Stimulated activated CD8-positive, alpha-beta memory T cell treated with anti-CD3 and anti-CD28 coated beads, Interleukin-12 subunit alpha, Interleukin-12 subunit beta, amount 100 ng/mL, for 24 hours (primary cell): ENCODE results near the gene SGMS2.

Source experiments
- DNase-seq: peaks from one replicate; pipeline ENCODE4 v3.0.0-alpha.2; 2020; ENCODE audit errors: extremely low read depth

Gene SGMS2

DNA sequence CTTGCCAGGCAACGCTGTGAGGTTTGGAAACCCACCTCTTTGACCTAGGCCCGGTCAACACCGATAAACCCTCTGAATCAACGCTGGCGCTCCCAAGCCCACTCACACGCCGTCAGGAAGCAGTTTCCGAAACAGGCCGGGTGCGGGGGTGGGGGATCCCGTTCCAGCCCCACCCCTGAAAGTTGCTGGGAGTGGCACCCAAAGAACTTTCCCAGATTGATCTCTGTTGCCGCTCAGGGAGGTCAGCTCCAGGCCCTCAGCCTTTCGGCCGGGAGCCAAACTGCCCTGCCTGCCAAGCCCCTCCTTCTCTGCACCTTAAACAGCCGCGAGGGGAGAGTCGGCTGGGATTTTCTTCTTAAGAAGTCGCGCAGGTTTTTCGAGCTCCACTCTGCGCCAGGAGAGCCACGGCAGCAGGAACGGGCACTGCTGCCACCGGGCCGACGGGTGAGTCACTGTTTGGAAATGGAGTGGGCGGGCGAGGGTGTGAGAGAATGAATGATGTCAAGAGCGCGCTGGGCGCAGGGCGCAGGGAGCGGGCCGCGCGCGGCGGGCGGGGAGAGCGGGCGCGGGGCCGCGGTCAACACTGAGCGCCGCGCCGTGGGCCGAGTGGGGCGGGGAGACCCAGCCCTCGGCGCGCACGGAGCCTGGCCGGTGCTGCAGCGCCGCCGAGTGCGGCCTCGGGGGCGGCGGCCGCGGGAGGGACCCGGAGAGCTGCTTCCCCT, at the start of gene SGMS2:
Gene SGMS2, plus strand, starts transcription at position 583 of the 722 bp plus-strand sequence. CDS start 70,622 bp downstream, outside the sequence.
- DNase-seq = no peak

DNA sequence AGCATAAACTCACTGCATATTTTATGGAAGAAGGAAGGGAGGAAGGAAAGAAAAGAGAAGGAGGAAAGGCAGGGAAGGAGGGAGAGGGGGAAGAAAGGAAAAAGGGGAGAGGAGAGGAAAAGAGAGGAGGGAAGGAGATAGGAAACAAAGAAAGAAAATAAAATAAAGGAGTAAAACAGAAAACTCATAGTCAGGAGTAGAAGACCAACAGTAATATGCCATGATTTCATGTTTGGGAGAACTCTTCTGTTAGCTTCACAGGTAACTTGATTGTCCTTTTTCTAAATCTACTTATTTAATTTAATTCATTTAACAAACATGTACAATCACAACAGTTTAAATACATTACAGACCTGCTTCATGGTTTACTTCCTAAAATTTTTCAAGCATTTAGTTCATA, 46.8 kb upstream of the SGMS2 start:
- no peak for DNase-seq

DNA sequence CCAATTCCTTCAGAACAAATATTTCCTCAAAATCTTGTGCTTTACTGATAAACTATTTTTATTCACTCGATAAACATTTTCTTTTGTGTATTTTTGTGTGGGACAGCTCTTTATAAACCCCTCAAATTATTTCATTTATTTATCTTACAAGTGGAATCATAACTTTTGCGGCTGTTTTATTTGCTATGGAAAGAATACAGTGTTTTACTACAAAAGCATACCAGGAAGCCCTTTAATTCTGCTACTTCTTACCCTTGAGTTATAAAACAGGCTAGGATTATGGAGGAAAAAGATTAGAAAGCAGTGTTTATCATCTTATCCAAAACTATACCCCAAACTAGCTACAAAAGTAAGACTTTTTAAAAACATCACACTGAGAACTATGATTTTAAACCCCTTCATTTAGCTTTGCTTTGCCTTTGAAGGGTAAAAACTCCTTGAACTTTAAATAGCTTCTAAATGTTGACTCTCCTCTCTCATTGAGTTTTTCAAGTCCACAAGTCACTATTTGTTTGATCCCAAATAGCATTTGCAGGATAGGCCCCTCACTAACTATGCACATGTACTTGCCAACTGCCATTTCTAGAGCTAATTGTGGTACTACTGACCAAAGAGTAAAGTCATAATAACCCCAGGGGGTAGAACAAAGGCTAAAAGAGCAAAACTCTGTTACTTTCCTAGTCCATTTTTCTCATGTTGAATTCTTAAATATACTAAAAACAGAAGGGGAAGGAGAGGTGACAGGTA, 45.8 kb upstream of the SGMS2 start:
- no peak for DNase-seq

DNA sequence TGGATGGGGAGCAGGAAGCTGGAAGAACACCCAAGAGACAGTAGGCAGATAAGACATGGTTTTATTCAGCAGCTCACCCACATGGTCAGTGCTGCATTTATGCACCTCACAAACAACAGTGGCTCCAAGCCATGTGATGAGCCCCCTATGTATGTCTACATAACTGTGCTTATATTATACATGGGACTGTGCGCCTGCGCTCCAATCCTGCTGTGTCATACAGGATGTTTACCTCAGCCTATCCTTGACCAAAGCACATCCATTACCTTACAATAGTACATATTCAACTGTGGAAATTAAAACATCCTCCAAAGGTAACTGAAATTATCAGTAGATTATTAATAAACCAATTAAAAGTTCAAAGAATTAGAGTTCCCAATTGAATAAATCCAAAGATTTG, 44.1 kb upstream of the SGMS2 start:
- DNase-seq = no peak

DNA sequence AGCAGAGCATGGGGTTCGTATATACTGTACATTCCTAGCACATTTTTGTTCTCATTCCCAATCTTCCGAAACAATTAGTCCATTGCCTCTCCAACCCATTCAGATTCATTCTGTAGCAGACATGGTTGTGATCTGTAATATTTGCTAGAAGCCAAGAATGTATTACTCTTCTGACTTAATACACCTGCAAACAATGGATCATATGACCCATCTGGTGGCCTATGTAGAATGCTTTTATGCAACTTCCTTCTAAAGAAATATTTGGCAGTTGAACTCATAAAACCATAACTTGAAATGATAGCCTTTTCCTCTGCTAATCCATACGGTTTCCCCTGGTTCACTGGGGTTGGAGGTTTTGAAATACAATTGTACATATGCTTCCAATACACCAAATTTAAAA, 32.8 kb upstream of the SGMS2 start:
- no peak for DNase-seq

DNA sequence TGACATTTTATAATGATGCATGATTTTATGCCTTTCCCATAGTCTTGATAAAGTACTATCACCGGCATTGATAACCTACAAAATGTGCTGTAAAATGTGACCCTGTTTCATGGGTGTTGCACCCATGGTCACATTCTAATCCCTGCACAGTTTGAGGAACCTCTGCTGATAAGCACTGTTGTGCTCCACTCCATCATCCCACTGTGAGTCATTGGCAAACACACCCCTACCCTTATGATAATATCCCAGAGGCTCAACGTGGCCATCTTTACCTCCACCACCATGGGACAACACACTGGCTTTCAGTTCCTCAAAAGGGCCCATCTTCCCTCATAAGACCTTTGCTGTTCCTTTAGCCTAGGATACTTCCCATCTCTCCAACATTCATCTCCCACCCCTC, 32.0 kb upstream of the SGMS2 start:
- DNase-seq = no peak

DNA sequence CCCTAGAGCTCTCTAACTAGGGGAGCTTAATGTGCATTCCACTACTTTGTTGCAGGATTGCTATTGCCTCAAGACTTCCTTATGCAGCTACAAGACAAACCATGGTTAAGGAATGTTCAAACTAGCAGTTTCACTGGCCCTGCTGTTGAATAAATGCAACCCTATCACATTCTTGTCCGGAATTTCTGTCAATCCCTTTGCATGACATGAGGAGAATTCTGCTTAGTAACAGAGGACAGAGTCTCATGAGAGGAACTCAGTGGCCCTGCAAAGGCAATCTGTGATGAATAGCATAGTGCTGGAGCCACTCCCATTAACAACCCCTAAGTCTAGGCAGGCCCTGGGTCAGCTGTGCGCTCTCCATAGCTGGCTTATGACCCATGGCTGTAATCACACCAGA, 30.7 kb upstream of the SGMS2 start:
- no peak for DNase-seq

DNA sequence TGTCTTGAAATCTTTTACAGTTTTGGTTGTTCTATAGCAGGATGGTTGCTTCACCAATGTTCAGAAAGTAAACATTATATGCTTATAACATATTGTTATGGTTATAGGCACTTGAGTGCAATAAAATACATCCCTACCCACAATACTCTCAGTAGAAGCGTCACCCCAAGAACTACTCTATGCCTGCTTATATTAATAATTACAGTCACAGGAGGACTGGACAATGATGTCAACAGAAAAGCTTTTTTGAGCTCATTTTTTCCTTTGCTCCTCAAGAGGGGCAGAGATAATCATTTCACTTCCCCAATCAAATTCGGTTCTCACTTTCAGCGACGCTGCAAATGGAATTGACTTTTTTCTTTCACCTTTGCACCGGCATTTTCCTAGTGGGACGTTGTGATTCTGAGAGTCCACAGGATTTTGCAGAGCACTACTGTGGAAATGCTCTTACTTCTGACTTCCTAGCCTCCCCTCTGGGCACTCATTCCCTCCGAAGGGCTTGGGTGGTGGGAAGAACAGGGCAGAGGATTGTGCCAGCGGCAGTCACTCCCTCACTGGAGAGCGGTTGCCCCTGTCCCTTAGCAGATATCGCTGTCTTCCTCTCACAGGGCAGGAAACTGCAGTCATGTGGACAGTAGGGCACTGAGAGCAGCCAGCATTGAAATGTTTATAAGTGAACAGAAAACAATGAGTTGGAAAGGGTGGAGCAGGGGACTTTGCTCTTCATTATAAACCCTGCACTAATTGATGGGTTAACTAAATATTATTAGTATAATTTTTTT, 24.9 kb upstream of the SGMS2 start:
- DNase-seq = no peak

DNA sequence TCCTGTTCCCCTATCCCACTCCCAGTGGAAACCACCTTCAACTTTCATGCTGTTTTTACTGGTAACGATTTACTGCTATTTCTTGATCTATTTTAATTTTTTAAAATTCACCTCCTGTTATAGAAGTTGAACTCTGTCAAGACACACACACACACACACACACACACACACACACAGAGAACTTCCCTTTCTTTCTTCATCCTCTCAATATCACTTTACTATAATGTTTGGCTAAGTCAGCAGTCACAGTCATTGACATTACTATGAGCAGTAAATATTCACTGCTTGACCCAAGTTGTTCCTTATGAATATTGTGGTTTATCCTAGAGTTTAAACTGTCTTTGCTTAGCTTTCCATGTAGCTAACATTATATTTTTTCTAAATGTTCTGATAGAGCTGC, 24.0 kb upstream of the SGMS2 start:
- no peak for DNase-seq

DNA sequence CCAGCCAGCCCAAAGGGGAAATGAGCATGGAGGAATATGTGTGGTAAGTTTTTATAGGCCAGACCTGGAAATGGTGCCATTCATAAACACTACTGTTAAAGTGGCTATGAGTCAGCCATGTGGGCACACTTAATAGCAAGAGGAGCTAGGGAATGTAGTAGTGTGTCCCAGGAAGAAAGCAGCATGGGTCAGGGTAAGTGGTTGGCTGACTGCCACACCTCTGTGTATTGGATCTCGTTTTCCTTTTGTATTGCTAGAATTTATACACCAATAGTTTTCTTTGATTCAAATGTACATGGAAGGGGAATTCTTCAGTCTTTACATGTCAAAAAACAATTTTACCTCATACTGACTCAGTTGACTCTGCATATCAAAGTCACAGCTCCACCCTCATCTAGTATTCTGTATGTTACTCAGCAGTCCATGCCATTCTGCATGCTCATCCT, 22.9 kb upstream of the SGMS2 start:
- no peak for DNase-seq

DNA sequence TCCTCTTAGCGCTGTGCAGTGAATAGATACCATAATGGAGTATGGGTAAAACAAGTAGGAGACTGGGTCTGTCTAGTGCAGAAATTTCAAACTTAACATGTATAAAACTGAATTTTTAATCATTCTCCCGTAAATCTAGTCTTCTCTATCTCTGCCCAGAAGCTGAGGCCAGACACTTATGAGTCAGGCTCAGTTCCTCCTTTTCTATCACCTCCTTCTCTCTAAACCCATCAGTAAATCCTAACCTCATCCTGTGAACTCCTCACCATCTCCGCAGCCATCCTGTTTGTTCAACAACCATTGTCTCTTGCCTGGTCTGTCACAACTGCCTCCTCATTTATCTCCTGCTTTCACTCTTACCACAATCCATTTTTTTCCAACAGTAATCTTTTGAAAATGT, 19.8 kb upstream of the SGMS2 start:
- no peak for DNase-seq

DNA sequence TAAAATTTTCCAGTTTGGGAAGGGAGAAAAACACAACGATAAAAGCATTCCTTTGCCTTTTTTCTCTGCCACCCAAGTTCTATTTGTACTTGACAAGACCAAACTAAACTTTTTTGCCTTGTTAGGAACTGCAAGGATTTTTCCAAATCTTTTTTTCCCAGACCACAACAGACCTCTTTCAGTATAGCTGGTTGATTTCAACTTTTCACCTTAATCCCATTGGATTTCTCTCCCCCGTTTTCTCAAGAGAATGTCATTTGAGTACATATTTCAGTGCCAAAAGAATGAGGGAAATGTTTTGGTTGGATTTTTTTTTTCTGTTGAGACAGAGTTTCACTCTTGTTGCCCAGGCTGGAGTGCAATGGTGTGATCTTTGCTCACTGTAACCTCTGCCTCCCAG, 18.5 kb upstream of the SGMS2 start:
- no peak for DNase-seq

DNA sequence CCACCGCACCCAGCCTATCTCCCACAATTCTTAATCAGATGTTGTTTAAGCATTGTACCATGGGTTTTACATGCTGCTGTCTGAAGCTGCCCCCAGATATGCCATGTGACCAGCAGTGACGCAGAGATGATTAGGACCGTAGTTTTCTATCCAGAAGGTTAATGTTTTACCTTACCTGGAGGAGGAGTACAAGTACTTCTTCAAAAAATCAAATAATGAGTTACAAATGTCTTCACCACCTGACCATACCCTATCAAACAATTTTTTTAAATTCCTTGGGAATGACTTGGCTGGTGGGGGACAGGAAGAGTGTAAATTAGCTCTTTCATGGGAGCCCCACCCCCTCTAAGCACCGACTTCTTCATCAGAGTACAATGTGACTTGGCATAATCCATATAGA, 16.2 kb upstream of the SGMS2 start:
- no peak for DNase-seq

DNA sequence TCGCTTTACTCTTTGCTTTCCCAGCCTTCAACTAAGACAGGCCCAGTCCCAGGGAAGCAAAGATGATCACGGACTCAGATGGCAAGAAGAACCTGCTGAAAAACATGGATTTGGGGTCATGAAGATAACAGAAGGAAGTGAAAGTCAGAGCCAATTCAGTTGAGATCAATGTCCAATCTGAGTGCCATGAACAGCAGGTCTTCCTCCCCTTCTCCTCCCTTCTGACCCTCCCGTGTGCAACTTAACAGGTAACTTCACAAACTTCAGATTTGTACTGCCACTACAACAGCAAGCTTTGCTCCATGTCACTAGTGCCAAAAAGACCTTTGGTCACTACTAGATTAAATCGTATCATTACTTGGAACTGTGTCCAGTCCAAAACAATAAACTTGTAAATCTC, 15.5 kb upstream of the SGMS2 start:
- DNase-seq = no peak

DNA sequence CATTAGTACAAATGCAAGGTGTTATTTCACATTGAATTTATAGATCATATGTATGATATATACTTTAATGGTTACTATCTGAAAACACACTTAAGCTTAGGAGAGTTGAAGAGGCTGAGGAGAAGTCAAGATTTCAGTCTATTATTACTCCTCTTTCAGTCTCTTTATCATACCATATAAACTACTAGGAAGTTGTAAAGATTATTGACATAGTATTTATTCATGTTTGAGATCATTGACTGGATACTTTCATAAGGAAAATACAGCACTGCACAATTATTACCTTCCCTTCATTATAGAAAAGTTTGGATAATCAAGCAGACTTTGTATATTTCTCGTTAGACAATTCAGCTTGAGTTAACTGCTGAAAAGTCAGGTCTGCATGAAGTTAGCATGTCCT, 10.0 kb upstream of the SGMS2 start:
- DNase-seq = no peak

DNA sequence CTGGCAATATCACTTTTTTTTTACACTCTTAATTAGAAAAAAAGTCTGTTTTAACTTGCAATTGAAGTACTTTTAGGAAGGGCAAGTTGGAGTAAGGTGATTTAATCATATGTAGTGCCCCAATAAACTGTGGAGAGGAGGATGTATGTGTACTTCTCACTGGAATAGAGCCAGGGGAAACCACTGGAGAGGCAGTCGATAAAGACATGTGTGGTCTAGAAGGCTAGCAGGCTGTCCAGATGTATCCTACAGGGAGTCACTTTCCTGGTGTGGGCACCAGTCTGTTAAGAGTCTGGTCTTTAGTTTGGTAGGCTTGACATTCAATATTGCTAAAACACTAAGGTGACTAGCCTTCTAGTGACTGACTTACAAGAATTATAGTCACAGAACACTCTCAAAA, 9.6 kb upstream of the SGMS2 start:
- DNase-seq = no peak

DNA sequence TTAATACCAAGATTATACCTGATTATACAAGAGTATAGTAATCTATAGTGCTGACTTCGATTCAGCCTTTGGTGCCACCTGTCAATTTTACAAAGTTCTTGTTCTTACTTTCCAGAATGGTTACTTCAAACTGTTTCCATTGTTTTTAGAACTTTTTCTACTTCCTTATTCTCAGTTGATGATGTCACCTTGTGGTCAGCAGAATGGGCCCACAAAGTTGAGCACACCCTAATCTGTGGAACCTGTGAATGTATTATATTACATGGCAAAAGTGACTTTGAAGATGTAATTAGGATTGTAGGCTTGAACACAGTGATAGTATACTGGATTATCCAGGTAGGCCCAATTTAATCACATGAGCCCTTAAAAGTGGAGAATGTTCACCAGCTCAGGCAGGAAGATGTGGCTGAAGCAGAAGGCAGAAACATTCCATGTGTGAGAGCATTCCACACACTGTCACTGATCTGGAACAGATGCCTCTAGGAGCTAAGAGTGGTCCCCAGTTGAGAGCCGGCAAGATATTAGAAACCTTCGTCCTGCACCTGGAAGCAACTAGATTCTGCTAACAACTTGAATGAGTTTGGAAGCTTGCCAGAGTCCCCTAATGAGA, 6.3 kb upstream of the SGMS2 start:
- DNase-seq = no peak

DNA sequence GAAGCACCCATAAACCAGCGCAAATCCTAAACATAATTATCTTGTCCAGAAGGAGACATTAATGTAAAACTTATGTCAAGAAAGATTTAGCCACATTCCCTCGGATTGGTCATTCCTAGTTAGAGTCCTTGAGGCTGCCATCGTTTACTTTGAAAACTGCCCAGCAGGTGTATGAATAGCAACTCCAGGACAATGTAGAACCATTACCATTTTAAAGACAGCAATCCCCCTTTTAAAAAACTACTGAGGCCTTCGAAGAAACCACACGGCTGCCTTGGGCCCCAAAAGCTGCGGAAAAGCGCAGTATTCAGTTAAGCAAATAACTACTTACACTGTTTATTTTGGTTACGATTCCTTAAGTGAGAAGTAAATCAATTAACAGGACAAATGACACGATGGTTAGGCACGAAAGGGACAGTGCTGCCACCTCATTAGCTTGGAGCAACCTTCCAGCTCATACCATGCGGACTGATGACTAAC, 822 bp upstream of the SGMS2 start:
- DNase-seq = no peak

DNA sequence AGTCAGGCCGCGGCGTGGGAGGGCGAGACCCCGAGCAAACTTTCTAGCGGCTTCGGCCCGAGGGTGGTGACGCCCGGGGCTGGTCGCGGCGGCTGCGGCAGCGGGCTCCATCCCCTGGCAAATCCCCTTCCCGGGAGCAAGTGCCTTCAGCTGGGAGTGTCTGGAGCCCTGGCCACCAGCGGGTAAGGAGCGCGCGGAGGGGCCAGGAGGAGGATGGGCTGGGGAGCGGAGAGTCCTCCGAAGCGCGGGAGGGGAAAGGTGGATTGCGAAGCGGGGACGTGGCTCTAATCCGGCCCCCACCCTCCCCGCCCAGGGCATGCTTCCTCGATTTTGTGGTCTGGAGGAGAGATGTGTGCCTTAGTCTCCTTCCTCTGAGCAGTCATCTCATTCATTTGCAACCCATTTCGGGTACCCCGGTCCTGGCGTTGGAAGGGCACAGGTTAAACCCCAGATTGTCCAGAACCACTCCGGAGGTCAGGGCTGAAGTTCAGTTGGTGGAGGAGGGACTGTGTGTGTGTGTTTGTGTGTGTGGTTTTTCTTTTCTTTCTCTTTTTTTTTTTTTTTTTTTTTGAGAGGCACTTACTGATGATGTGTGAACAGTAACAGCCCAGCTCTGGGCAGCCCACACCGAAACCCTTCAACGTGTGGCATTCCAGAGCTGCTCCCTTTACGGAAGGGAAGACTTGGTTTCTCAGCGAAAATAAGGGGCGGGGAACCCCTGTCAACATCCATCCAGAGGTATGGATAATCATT, 516 bp downstream of the SGMS2 start:
- no peak for DNase-seq

DNA sequence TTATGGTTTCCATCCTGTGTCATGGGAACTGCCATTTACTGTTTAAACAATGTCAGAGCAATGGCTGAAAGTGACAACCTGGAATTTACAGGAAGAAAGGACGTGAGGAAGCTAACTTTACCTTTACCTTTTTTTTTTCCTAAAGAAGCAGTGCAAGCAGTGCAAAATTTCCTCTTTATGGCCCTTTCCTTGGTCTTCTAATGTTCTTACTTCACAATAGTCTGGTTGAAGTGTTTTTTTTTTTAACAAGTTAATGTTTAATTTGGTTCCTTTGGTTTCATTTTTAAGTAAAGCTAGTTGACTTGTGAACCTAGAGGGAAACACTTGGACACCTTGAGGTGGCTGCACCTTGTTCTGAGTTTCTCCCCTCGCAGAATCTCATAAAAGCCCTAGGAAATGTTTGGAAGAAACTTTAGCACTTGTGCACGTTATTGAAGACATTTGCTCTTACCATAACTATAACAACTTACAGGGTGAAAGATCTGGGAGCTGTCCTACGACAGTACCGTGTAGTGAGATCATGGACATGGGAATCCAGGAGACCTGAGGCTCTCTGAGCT, 1.8 kb downstream of the SGMS2 start:
- no peak for DNase-seq
